HPDE6-E6E7 (cell line): ENCODE results near the gene C2orf68.
A peak's percentile ranks its signal among the peaks of the same experiment; 100 is the strongest.
"Not testable (repeated sequence)": the region's sequence is repeated elsewhere in the genome, so short reads cannot be mapped to it uniquely, and the experiment has no call there.

Experiments used
- DNase-seq: peaks from one replicate; pipeline ENCODE4 v3.0.0; 2011; ENCODE audit warnings: missing footprints; ENCODE audit errors: extremely low spot score

C2orf68 gene, protein sequence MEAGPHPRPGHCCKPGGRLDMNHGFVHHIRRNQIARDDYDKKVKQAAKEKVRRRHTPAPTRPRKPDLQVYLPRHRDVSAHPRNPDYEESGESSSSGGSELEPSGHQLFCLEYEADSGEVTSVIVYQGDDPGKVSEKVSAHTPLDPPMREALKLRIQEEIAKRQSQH

DNA sequence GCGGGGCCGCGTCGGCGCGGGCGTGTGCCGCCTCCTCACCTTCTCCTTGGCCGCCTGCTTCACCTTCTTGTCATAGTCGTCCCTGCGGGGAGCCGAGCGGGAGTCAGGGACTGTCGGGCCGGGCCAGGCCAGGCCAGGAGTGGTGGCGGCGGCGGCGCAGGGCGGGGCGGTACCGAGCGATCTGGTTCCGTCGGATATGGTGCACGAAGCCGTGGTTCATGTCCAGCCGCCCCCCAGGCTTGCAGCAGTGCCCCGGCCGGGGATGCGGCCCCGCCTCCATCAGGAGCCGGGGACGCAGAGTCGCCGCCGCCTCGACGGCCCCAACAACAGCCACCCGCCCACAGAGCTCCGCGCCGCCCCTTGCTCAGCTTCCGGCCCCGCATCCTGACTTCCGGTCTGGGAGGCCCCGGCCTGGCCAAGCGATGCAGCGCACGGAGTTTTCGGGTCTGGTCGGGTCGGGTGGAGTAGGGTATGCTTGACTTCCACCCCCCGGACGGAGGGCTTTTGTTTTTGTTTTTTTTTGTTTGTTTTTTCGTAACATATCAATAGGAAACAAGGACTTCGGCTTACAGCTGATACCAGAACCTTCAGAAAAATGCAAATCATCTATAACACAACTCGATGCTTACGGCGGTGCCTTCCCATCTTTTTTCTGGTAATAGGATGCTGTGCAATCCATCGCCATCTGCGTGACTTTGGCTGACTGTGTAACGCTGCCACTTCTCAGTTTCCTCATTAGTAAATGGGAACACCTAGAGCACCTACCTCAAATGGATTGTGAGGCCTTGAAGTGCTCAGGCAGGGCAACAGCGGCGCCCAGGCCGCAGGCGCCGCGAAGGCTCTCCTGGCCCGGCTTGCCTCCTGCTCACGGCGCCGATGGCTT lies at the start of gene C2orf68:
C2orf68 (minus strand) TSS at position 362 of the 883 bp plus-strand sequence; CDS start at position 280, 82 bp downstream.
- DNase-seq: peak; percentile 85

GRCh38 chr2:85661139-85661858 lies 49.4 kb upstream of the C2orf68 start:
- no peak for DNase-seq

DNA sequence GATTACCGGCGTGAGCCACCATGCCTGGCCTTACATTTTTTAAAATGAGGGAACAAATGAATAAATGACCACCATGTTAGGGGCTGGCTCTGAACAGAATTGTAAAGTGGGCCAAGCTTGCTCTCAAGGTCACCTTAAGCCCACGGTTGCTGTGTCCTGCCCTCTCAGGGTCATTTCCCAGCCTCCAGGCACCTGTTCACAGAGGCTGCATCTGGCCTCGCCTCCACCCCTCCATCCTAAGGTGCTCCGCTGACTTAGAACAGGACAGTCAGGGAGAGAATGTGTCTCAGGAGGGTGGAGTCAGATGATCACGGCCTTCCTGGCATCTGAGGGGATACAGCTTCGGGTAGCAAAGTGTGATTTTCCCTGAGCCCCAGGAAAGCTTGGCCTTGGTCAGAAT lies 48.9 kb upstream of the C2orf68 start:
- DNase-seq: no peak

DNA sequence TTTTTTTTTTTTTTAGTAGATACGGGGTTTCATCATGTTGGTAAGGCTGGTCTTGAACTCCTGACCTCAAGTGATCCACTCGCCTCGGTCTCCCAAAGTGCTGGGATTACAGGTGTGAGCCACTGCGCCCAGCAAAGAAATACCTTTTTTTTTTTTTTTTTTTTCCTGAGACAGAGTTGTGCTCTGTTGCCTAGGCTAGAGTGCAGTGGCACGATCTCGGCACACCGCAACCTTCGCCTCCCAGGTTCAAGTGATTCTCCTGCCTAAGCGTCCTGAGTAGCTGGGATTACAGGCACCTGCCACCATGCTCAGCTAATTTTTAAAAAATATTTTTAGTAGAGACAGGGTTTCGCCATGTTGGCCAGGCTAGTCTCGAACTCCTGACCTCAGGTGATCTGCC lies 48.4 kb upstream of the C2orf68 start:
- DNase-seq: not testable (repeated sequence)

GRCh38 chr2:85659324-85659981 lies 47.6 kb upstream of the C2orf68 start:
- no peak for DNase-seq

DNA sequence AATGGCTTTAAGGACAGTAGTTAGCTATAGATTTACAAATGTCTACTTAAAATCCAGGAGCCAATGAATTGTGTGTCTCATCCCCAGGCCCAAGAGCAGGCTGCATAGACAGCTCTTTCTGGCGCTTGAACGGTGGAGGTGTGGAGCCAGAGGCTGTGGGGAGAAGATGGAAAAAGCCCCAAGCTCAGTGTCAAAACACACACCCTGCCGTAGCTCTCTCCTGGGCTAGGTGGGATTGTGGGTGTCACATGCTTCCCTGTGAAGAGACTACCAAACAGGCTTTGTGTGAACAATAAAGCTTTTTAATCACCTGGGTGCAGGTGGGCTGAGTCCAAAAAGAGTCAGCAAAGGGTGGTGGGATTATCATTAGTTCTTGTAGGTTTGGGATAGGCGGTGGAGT lies 45.5 kb upstream of the C2orf68 start:
- not testable (repeated sequence) for DNase-seq

GRCh38 chr2:85656468-85656867 lies 44.6 kb upstream of the C2orf68 start:
- no peak for DNase-seq

DNA sequence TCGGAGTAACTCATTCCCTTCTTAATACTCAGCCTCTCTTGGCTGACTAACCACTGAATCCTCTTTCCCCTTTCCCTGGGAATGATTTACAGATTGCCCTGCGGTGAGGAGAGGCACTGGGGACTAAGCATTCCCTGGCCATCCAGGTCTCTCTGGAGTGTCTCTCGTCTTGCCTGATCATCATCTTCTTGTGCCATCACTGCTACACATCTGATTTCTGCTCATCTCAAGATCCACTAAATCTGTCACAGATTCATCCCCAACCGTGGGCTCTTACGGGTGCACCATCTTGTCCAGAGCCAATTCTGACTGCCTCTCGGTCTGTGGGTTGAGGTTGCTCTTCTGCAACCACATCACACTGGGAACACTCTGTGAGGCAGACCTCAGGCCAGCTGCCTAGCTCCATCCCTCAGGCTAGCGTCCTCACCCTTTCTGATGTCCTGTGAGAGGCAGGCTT lies 44.1 kb upstream of the C2orf68 start:
- no peak for DNase-seq

DNA sequence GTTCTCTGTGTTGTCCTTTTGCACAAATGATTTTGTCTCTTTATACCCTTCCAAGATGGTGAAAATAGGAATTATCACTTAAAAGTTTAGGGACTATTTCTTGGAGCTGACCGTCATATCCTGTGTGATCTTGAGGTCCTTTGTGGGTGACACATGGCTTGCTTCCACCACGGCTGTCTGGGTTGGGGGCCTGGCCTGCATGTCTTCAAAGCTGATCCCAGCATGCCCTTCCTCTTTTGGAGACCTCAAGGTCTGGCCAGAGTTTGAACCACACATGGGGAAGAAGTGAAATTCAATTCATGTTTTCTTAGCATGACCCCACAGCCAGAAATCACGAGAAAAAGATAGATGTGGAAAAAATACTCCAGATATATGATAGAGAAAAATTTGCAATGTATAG lies 42.1 kb upstream of the C2orf68 start:
- no peak for DNase-seq

DNA sequence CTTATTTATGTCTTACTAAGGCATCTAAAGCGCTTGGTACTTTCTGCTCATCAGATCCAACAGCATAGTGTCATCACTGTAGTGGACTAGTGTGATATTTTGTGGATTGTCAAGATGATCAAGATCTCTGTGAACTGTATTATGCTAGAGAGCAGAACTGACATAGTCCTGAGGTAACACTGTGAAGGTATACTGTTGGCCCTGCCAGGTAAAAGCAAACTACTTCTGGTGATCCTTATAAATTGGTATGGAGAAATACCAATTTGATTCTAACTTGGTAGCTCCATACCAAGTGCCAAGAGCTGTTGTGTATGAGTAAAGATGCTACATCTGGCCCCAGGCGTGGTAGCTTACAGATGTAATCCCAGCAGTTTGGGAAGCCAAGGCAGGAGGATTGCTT lies 40.2 kb upstream of the C2orf68 start:
- no peak for DNase-seq

DNA sequence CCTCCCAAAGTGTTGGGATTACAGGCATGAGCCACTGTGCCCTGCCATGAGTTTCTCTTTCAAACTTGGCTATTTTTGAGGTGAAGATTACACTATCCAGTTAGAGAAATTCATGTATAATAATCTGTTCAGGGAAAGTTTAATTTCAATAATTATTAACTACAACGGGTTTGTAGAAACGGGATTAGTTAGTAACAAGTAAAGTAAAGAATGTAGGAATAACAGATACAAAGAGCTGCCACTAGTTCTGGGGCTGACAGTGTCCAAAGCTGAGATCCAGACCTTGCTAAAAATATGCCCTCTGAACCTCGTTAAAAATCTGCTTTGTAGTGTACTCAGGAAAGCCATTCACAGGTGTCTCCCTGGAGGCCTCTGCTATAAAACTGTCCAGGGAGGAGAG lies 39.2 kb upstream of the C2orf68 start:
- DNase-seq: no peak

- no peak for DNase-seq
Observed at GRCh38 chr2:85650456-85650855, 38.6 kb upstream of the C2orf68 start.

GRCh38 chr2:85649201-85650190 lies 37.6 kb upstream of the C2orf68 start:
- DNase-seq: no peak

DNA sequence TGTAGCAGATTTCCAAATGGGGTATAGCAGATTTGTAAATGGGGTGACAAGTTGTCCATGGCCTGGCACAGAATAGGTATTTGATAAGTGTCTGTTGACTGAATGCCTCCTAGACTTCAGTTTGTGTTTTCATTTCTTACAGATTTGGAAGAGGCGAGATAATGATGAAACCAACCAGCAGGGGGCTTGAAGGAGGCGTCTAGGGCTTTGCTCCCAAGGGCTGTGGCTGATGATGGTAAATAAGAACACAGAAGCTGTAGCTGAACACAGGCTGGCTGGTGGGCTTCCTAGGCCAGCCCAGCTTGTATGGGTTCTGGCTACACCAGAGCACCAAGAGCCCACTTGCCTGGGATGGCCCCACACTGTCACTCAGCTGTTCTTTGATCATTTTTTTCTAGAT lies 36.8 kb upstream of the C2orf68 start:
- DNase-seq: no peak

GRCh38 chr2:85647823-85648526 lies 36.1 kb upstream of the C2orf68 start:
- no peak for DNase-seq

GRCh38 chr2:85646166-85646565 lies 34.3 kb upstream of the C2orf68 start:
- DNase-seq: no peak

DNA sequence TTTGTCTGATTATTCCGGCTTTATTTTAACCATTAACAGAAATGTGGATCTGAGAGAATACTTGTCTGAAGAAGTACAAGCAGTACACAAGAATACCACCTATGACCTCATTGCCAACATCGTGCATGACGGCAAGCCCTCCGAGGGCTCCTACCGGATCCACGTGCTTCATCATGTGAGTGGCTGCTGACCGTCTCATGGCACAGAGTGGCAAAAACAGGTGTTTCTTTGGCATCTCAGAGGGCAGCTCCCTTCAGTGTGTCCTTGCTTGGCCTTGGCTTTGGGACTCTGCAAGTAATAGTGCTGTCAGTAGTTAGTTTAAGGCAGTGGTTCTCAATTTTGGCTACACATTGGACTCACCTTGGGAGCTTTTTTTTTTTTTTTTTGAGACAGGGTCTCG lies 33.0 kb upstream of the C2orf68 start:
- DNase-seq: no peak

- no peak for DNase-seq
Observed at GRCh38 chr2:85642725-85643124, 30.9 kb upstream of the C2orf68 start.

- DNase-seq: no peak
Observed at GRCh38 chr2:85635636-85636035, 23.8 kb upstream of the C2orf68 start.

- no peak for DNase-seq
Observed at GRCh38 chr2:85635011-85635410, 23.1 kb upstream of the C2orf68 start.
